GM12874 (cell line): ENCODE measurements around the gene IPO13.

Experiments
- TF ChIP-seq, protein P1 (sequence below): IDR thresholded peaks from 2 replicates; pipeline ENCODE4 v1.5.1; 2011; ENCODE audit warnings: low read depth, mild to moderate bottlenecking, control low read depth, low read length, moderate library complexity; ENCODE audit not compliant: insufficient read depth

Gene IPO13

DNA sequence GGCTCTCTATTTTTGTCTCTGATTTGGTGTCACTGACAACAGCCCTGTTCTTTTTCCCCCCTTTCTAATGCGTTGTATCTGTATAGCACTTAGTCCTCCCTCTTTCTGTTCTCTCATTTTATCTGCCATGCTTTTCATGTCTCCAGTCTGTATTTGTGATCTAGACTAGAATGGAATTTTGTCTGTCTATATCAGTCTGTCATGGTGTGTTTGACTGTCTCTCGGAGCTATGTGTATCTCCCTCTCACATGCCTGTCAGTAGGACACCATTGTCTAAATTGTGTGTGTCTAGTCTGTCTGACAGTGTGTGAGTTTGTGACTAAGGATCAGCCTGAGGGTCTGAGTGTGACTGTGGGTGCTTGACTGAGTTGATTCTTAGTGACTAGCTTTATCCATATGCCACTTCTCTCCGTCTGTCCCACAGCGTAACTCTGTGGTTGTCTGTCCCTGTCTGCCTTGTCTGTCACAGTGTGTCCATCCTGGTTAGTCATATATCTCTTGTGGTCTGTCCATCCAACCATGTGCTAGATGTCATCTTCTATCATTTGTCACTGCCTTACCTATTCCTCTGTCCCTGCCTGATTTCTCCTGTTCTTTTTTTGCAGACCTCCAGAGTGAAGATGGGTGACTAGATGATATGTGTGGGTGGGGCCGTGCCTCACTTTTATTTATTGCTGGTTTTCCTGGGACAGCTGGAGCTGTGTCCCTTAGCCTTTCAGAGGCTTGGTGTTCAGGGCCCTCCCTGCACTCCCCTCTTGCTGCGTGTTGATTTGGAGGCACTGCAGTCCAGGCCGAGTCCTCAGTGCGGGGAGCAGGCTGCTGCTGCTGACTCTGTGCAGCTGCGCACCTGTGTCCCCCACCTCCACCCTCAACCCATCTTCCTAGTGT, 30.9 kb downstream of the IPO13 start:
- TF ChIP-seq, protein P1, sequence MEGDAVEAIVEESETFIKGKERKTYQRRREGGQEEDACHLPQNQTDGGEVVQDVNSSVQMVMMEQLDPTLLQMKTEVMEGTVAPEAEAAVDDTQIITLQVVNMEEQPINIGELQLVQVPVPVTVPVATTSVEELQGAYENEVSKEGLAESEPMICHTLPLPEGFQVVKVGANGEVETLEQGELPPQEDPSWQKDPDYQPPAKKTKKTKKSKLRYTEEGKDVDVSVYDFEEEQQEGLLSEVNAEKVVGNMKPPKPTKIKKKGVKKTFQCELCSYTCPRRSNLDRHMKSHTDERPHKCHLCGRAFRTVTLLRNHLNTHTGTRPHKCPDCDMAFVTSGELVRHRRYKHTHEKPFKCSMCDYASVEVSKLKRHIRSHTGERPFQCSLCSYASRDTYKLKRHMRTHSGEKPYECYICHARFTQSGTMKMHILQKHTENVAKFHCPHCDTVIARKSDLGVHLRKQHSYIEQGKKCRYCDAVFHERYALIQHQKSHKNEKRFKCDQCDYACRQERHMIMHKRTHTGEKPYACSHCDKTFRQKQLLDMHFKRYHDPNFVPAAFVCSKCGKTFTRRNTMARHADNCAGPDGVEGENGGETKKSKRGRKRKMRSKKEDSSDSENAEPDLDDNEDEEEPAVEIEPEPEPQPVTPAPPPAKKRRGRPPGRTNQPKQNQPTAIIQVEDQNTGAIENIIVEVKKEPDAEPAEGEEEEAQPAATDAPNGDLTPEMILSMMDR, result no peak

DNA sequence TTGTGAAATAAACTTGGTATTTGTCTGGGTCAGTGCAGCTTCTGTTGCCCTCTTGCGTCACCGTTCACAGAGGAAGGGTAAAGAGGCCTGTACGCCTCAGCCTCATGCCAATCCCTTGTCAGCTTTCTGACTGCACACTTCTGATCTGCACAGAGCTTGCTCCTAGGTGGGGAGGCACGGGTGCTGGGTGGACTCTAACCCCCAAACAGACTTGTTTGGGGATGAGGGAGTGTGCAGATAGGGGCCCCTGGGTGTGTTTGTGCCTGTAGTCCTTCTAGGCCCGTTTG, 31.5 kb downstream of the IPO13 start:
- TF ChIP-seq, protein P1, result no peak

DNA sequence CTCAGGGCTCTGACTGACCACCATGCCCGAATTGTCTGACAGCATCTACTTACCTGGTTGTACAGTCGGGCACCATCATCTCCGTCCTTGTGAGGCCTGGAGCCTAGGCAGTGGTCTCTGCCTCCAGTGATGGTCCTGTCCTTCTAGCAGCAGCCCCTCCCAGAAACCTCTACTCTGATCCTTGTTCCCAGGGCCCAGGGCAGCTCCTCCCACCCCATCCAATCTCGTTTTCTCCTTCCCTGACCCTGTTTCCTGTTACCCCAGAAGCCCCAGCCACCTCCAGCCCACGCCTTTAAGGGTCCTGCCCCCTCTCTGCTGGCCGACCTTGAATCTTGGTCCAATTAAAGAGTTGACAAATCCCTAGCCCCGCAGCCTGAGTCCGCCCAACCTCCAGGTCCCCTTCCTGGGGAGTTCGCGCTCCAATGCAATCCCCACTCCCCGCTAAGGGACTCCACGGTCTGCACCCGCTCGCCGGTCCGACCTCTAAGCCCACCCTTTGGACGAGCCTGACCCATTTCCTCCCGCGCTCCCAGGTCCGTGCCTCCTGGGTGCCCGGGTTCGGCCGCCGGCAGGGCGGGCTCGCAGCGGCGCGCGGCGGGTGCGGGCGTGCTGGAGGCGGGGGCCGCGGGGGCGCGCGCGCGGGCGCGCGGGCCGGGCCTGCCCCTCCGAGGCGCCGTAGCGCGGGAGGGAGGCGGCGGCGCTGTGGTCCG, 32.0 kb downstream of the IPO13 start, which contains the start of gene B4GALT2:
B4GALT2 (plus strand) TSS at position 660 of the 710 bp plus-strand sequence. CDS start 1,951 bp downstream, outside the sequence.
- TF ChIP-seq, protein P1, result no peak

DNA sequence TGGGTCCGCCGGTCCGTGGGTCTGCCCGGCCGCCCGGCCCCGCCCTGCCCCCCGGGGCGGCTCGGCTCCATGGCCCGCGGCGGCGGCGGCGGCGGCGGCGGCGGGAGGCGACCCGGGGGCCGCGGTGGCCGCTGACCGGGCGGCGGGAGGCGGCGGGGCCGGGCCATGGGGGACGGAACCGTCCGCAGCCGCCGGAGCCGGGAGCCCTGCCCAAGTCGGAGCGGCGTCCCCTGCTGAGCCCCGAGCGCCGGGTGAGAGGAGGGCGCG, 32.4 kb downstream of the IPO13 start:
- TF ChIP-seq, protein P1, result no peak

DNA sequence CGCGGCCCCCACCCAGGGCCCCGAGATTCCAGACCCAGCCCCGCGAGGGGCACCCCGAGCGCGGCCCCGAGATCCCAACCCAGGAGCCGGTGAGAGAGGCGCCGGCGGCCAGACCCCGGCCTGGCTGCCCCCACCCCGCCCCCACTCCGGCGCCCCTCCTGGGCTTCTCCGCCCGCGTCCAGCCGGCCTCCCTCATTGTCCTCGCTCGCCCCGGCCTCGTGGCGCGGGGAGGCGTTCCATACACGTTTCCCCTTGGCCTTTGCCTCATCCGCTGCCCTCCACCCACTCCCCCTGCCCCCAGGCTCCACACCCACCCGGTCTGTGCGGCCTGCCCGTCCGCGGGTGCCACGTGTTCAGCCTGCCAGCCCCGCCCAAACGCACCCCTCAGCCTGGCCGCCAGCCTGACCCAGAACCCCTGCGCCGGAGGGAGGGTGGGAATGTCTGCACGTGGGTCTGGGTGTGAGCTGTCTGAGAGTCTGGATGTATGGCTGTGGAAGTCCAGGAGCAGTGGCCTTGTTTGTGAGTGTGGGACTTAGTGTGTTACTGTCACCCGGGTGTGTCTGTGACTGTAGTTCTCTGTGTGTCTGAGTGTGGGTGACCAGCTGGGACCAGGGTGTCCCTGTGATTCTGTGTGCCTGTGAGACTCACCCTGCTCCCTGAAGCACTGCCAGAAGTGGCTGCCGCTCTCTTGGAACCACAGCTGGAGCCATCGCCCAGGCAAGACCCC, 32.9 kb downstream of the IPO13 start:
- TF ChIP-seq, protein P1, result no peak

DNA sequence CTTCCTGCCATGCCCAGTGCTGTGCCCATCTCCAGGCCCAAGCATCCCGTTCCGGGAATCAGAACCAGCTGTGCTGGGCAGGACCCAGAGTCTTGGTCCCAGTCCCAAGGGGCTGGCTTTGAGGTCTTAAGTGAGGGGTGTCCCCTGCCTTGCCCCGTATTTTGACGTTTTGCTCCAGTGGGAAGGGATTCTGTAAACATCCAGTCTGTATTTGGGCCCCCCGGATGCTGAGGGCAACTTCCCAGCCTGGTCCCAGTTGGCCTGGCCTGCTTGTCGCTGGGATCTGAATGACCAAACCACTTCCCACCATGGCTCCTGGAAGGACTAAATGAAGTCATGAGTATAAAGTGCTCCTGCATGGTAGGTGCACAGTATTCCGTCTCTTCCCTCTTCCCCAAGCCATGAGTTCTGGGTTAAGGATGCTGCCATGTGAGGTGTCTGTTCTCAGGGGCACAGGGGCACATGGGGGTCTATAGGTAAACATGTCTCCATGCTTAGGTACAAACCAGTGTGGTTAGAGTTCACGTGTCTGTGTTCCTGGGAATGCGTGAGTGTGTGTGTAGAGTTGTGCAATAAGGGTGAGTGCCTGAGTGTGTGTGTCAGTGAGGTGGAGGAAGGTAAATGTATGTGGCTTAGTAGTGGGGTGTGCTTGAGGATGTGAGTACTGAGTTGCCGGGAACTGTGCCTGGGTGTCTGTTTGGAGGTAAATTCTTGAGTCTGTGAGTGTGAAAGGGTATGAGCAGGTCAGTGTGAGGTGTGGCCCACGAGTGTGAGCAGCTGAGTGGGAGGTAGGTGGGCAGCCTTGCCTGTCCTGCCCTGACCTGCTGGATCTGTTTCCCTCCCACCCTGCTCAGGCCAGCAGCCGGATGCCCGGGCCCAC, 33.7 kb downstream of the IPO13 start:
- TF ChIP-seq, protein P1, result no peak
